Karpas-422 (cell line): Measurements from ENCODE around the gene PIKFYVE. TPM values are rescaled to one million over a fixed set of nuclear protein-coding genes. Genes with fewer than 3 reads are reported as not detected.

Source experiments
- DNase-seq: peaks from one replicate; pipeline ENCODE4 v3.0.0-alpha.2; 2015
- H2AFZ ChIP-seq: fragments of 200-600 bp; sonication (generic); 2 replicates; pipeline ENCODE4 v1.6.1; 2014; ENCODE audit warnings: antibody characterized with exemption, low read length, mixed read lengths
- H3K27ac ChIP-seq: fragments of 200-600 bp; sonication (generic); 2 replicates; pipeline ENCODE4 v1.5.1; 2014; ENCODE audit warnings: mild to moderate bottlenecking, low read length, moderate library complexity
- H3K27me3 ChIP-seq: fragments of 200-600 bp; sonication (generic); 2 replicates; pipeline ENCODE4 v1.6.1; 2014; ENCODE audit warnings: low read length, mixed read lengths
- H3K36me3 ChIP-seq: fragments of 200-600 bp; sonication (generic); 2 replicates; pipeline ENCODE4 v1.6.1; 2014; ENCODE audit warnings: low read length, mixed read lengths; ENCODE audit not compliant: insufficient read depth
- H3K4me1 ChIP-seq: fragments of 200-600 bp; sonication (generic); 2 replicates; pipeline ENCODE4 v1.6.1; 2014; ENCODE audit warnings: mild to moderate bottlenecking, low read length, mixed read lengths
- H3K4me2 ChIP-seq: fragments of 200-600 bp; sonication (generic); 2 replicates; pipeline ENCODE4 v1.6.1; 2014; ENCODE audit warnings: low read length, low read depth, mild to moderate bottlenecking; ENCODE audit not compliant: poor library complexity, severe bottlenecking
- H3K4me3 ChIP-seq: fragments of 200-600 bp; sonication (generic); 2 replicates; pipeline ENCODE4 v1.5.1; 2014; ENCODE audit warnings: mild to moderate bottlenecking, antibody characterized with exemption, low read length, mixed read lengths
- H3K79me2 ChIP-seq: fragments of 200-600 bp; sonication (generic); 2 replicates; pipeline ENCODE4 v1.6.1; 2014; ENCODE audit warnings: mild to moderate bottlenecking, low read length, mixed read lengths
- H3K9ac ChIP-seq: fragments of 200-600 bp; sonication (generic); 2 replicates; pipeline ENCODE4 v1.6.0; 2014; ENCODE audit warnings: low read length
- H3K9me2 ChIP-seq: fragments of 200-600 bp; sonication (generic), shearing (Covaris generic); replicated peaks from 2 replicates; pipeline ENCODE4 v1.6.0; 2014; ENCODE audit warnings: mild to moderate bottlenecking, low read length, moderate library complexity; ENCODE audit not compliant: insufficient read depth
- H3K9me3 ChIP-seq: fragments of 300-700, 200-600 bp; sonication (generic); 2 replicates; pipeline ENCODE4 v1.6.1; 2014; ENCODE audit warnings: low read length, mixed read lengths
- H4K20me1 ChIP-seq: fragments of 200-600 bp; sonication (generic); 2 replicates; pipeline ENCODE4 v1.6.1; 2014; ENCODE audit warnings: mild to moderate bottlenecking, antibody characterized with exemption, low read length, low read depth; ENCODE audit not compliant: insufficient read depth
- total RNA-seq: library from RNA; depleted of rRNA; stranded (reverse); fragments of >200 nt; shearing (Covaris generic); gene quantifications from 2 replicates; pipeline ENCODE4 v1.2.3, GENCODE V29; 2014; ENCODE audit warnings: low replicate concordance

PIKFYVE gene
- total RNA-seq, 1 experiment from 2014 or later, result 58.0 TPM

- no peaks in the 10 kb centered on the region for H3K79me2 ChIP-seq
- DNase-seq, result no peak
- no peaks in the 10 kb centered on the region; the same call in 1 of the 2 replicates for H3K36me3 ChIP-seq
- peaks cover 1% of the 10 kb centered on the region for H3K4me1 ChIP-seq
- H3K9me3 ChIP-seq, result peaks cover 4% of the 10 kb centered on the region
- no peak overlapping the region for H2AFZ ChIP-seq
- H3K9me2 ChIP-seq, result no peaks in the 10 kb centered on the region
- H3K4me2 ChIP-seq, result no peak overlapping the region
- no peaks in the 10 kb centered on the region for H4K20me1 ChIP-seq
- H3K4me3 ChIP-seq, result no peak overlapping the region
- H3K9ac ChIP-seq, result no peak overlapping the region
- H3K27me3 ChIP-seq, result no peaks in the 10 kb centered on the region
- H3K27ac ChIP-seq, result no peak overlapping the region
Measured at GRCh38 chr2:208361077-208361441, 95.0 kb downstream of the PIKFYVE start.

GRCh38 chr2:208363485-208363884 lies 97.4 kb downstream of the PIKFYVE start:
- Histone ChIP-seq H3K27me3 (no peaks in the 10 kb centered on the region), H3K36me3 (no peaks in the 10 kb centered on the region; the same call in 1 of the 2 replicates), H3K9me2 (no peaks in the 10 kb centered on the region), H3K4me3 (no peak overlapping the region), H3K9me3 (peaks cover 4% of the 10 kb centered on the region), H3K9ac (no peak overlapping the region), H3K4me1 (peaks cover 10% of the 10 kb centered on the region), H3K27ac (no peak overlapping the region), H3K79me2 (no peaks in the 10 kb centered on the region), H2AFZ (no peak overlapping the region), H4K20me1 (no peaks in the 10 kb centered on the region), H3K4me2 (no peak overlapping the region)
- no peak for DNase-seq

DNA sequence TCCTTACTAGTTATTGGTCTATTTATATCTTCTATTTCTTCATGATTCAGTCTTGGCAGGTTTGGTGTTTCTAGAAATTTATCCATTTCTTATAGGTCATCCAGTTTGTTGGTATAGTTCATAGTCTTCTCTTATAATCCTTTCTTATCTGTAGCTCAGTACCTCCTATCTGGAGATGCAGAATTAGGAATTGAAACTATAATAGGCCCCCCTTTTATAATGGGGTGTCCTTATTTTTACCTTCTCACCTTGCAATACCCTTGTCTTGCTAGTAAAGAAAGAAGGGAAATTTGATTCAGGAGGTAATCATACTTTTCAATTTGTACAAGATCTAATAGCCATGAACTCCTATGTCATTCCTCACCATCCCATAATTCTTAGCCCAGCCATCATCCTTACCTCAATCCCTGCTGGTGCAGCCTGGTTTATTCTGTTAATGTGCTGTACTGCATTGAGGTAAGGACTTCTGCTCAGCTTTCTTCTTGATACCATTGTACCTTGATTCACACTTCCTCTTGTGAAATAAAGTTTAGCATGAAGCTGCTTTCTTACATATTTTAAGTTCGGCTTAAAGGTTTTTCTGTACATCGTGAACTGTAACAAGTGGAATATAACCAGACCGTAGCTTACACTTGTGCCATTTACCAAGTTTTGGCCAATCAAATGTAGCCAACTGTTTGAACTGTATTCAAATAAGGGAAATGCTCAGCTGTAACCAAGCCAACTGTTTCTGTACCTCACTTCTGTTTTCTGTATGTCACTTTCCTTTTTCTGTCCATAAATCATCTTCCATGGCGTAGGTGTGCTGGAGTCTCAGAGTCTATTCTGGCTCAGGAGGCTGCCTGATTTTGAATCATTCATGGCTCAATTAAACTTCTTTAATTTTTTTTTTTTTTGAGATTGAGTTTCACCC lies 100.4 kb downstream of the PIKFYVE start:
- H3K36me3 ChIP-seq, result no peaks in the 10 kb centered on the region
- H3K4me2 ChIP-seq, result peak overlapping the region; percentile 23
- H3K4me1 ChIP-seq, result peaks cover 10% of the 10 kb centered on the region
- no peak overlapping the region for H2AFZ ChIP-seq
- peak overlapping the region; percentile 2; the same call in 1 of the 2 replicates for H3K4me3 ChIP-seq
- no peaks in the 10 kb centered on the region for H3K9me2 ChIP-seq
- no peaks in the 10 kb centered on the region for H3K27me3 ChIP-seq
- no peak overlapping the region for H3K9ac ChIP-seq
- no peak overlapping the region for H3K27ac ChIP-seq
- H3K79me2 ChIP-seq, result no peaks in the 10 kb centered on the region
- peak; percentile 68 for DNase-seq
- H4K20me1 ChIP-seq, result no peaks in the 10 kb centered on the region
- peaks cover 4% of the 10 kb centered on the region for H3K9me3 ChIP-seq

DNA sequence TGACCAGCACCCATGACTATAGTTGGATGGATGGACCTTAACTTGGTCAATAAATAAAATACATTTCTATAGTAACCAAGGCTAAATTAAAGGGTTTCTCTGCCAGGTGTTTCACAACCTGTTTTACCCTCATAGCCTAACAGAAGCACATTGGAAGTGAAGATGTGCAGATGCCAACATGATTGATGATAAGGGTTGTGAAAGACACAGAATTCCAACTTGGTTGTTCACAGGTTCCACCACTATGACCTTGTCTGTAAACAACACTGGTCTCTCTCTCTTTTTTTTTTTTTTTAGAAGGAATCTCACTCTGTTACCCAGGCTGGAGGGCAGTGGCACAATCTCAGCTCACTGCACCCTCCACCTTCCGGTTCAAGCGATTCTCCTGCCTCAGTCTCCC lies 103.0 kb downstream of the PIKFYVE start:
- H3K9me3 ChIP-seq, result peaks cover 4% of the 10 kb centered on the region
- no peaks in the 10 kb centered on the region for H4K20me1 ChIP-seq
- H3K36me3 ChIP-seq, result no peaks in the 10 kb centered on the region
- H3K4me3 ChIP-seq, result no peak overlapping the region
- H3K4me2 ChIP-seq, result no peak overlapping the region
- H3K27me3 ChIP-seq, result no peaks in the 10 kb centered on the region
- no peaks in the 10 kb centered on the region for H3K9me2 ChIP-seq
- DNase-seq, result no peak
- no peaks in the 10 kb centered on the region for H3K79me2 ChIP-seq
- no peak overlapping the region for H3K27ac ChIP-seq
- H2AFZ ChIP-seq, result no peak overlapping the region
- H3K9ac ChIP-seq, result no peak overlapping the region
- peaks cover 10% of the 10 kb centered on the region for H3K4me1 ChIP-seq

DNA sequence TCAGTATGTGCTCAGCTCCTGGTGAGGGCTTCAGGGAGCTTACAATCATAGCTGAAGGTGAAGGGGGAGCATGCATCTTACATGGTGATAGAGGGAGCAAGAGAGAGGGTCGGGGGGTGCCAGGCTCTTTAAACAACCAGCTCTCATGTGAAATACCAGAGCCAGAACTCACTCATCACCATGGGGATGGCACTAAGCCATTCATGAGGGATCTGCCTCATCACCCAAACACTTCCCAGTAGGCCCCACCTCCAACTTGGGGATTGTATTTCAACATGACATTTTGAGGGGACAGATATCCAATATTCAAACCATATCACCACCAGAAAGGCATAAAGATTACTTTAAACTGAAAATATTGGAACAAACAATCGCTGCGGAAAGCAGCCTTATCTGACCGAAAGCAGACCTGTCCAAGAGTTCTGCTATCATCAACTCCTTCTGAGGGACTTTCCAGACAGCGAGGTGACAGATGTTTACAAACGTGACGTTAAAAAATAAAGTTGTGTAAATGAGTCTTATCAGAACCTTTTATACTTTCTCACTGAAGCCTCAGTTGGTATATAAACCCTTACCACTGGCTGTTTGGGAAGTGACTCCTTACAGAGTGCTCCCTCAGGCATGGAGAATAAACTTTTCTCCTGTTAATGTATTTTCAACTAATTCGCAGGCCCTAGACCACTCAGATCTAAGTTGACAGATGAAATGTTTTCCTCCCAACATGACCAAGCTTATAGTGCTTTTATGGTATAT lies 105.0 kb downstream of the PIKFYVE start:
- Histone ChIP-seq H3K4me3 (no peak overlapping the region), H3K9me3 (no peaks in the 10 kb centered on the region), H3K27me3 (no peaks in the 10 kb centered on the region), H3K27ac (no peak overlapping the region), H2AFZ (no peak overlapping the region), H4K20me1 (no peaks in the 10 kb centered on the region), H3K9me2 (no peaks in the 10 kb centered on the region), H3K9ac (no peak overlapping the region), H3K79me2 (no peaks in the 10 kb centered on the region), H3K4me2 (no peak overlapping the region), H3K4me1 (peaks cover 9% of the 10 kb centered on the region), H3K36me3 (no peaks in the 10 kb centered on the region)
- DNase-seq, result no peak

GRCh38 chr2:208371634-208371935 lies 105.5 kb downstream of the PIKFYVE start:
- H3K4me2 ChIP-seq, result no peak overlapping the region
- H3K9ac ChIP-seq, result no peak overlapping the region

GRCh38 chr2:208373460-208374089 lies 107.5 kb downstream of the PIKFYVE start:
- no peak overlapping the region for H3K27ac ChIP-seq
- H3K9me2 ChIP-seq, result no peaks in the 10 kb centered on the region
- H3K79me2 ChIP-seq, result no peaks in the 10 kb centered on the region
- peak; percentile 78 for DNase-seq
- no peak overlapping the region for H3K4me2 ChIP-seq
- H3K4me3 ChIP-seq, result no peak overlapping the region
- no peaks in the 10 kb centered on the region for H3K27me3 ChIP-seq
- H4K20me1 ChIP-seq, result no peaks in the 10 kb centered on the region
- H3K4me1 ChIP-seq, result no peaks in the 10 kb centered on the region
- no peak overlapping the region for H3K9ac ChIP-seq
- no peak overlapping the region for H2AFZ ChIP-seq
- H3K36me3 ChIP-seq, result no peaks in the 10 kb centered on the region
- no peaks in the 10 kb centered on the region for H3K9me3 ChIP-seq

More at GRCh38 chr2:208371634-208371935, 105.5 kb downstream of the PIKFYVE start:
- H3K79me2 ChIP-seq, result no peaks in the 10 kb centered on the region
- no peaks in the 10 kb centered on the region for H3K27me3 ChIP-seq
- H3K9me2 ChIP-seq, result no peaks in the 10 kb centered on the region
- H3K4me3 ChIP-seq, result no peak overlapping the region
- no peak for DNase-seq
- no peak overlapping the region for H3K27ac ChIP-seq
- peaks cover 3% of the 10 kb centered on the region for H3K4me1 ChIP-seq
- no peaks in the 10 kb centered on the region for H3K9me3 ChIP-seq
- no peaks in the 10 kb centered on the region for H3K36me3 ChIP-seq
- H4K20me1 ChIP-seq, result no peaks in the 10 kb centered on the region
- H2AFZ ChIP-seq, result no peak overlapping the region

GRCh38 chr2:208375491-208376068 lies 109.5 kb downstream of the PIKFYVE start:
- Histone ChIP-seq H3K4me3 (no peak overlapping the region), H3K79me2 (no peaks in the 10 kb centered on the region), H2AFZ (no peak overlapping the region), H4K20me1 (no peaks in the 10 kb centered on the region), H3K4me1 (peaks cover 2% of the 10 kb centered on the region; the same call in 1 of the 2 replicates), H3K4me2 (no peak overlapping the region), H3K36me3 (no peaks in the 10 kb centered on the region), H3K27ac (no peak overlapping the region), H3K9ac (no peak overlapping the region), H3K27me3 (no peaks in the 10 kb centered on the region), H3K9me2 (no peaks in the 10 kb centered on the region), H3K9me3 (no peaks in the 10 kb centered on the region)
- no peak for DNase-seq
